Activated T-cell treated with anti-CD3 and anti-CD28 coated beads for 48 hours (primary cell): ENCODE data around the gene MAP7.
"Not testable (repeated sequence)": the region's sequence is repeated elsewhere in the genome, so short reads cannot be mapped to it uniquely, and the experiment has no call there.

Source experiments
- DNase-seq: peaks from one replicate; pipeline ENCODE4 v3.0.0-alpha.2; 2020; ENCODE audit warnings: low read depth

The MAP7 gene

DNA sequence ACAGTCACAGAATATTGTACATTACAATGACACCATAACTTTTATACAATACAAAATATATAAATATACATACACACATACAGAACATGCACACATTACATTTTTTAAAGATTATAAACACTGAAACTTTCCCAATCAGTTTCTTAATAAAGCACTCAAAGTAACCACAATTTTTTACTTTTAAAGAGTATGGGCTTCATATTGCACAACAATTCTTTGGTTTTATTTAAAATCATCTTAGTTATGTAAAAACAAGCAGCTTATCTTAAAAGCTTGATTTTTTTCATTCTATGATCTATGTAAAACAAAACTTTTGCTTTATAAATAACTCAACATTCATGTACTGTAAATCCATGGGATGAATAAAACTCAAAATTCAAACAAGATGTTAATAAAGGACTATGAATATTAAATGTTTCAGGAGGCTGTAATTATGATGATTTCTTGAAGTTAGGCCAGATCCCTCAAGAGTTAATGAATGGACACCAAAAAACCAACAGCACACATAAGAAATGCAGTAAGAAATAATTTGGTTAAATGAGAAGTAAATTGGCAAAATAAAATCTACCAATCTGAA is 167.5 kb downstream of the MAP7 start:
- no peak for DNase-seq

DNA sequence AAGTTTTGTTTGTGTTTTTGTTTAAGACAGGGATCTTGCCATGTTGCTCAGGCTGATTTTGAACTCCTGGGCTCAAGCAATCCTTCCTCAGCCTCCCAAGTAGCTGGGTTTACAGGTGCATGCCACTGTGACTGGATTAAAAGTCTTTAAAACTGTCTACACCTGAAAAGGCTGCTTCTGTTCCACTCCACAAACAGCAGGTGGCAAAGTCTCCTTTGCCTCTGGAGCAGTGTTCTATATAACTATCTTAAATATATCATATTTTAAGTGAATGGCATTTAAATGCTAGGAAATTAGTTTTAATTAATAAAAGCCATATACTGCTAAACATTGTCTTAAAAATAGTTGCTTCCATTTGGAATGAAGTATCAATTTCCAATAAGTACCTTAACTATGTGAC is 171.3 kb downstream of the MAP7 start:
- DNase-seq, result no peak

DNA sequence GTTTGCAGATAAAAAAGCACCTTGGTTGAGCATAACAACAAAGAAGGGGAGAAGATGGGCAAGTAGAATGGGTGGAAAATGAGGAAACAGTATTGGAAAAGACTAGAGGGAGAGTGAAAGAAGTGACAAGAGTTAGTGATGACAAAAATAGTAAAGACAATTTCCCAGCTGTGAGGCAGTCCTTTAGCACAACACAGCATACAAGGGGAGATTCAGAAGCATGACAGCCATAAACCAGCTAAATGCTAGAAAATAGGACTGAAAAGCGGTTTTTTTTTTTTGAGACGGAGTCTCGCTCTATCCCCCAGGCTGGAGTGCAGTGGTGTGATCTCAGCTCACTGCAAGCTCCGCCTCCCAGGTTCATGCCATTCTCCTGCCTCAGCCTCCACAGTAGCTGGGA is 174.4 kb downstream of the MAP7 start:
- DNase-seq, result not testable (repeated sequence)

DNA sequence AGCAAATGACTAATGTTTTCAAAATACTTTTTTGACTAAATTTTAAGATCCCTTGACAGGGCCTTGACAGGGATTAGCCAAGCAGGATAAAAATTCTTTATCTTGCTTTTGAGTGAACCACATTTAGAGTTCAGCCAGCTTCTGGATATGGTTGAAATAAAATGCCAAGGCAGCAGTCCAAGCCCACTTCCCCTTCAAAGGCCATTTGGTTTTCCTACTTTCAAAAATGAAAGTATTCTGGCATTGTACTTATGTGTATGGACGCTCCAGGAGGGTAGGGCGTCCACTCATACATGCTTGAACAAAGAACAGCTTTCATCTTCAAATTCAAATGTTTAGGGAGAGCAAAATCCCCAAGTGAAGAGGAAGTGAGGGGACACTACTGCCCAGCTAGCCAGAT is 178.3 kb downstream of the MAP7 start:
- DNase-seq, result no peak

DNA sequence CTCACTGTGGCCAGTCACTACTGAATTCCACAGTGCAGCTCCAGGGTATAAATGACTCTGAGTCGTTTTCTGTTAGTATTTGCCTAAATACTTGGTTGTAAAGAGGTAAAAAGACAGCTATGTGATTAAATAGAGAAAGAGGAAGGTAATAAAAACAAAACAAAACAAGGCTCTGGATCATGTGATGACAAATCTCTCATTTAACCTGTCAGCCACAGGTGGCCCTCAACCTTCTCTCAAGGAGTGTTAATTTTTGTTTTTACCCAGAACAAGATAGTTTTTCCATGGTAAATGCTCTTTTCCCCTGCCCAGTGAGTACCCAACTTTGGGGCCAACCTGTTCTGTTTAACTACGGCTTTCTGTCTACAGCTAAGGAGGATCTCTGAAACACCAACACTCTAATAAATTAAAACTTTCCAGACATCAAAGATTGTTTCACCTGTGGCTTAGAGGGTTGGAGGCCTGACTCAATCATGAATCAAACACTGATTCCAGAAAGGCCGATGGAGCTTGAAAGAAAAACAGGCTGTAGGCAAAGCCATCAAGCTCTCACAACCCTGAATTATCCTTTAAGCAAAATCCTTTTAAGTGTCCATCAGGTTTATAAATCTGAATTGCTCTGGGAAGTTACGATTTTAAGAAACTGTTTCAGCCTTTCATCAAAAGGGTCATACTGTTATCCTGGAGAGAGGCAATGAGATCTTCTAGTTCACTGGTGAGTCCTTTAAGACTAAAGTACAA is 179.1 kb downstream of the MAP7 start:
- DNase-seq, result no peak

DNA sequence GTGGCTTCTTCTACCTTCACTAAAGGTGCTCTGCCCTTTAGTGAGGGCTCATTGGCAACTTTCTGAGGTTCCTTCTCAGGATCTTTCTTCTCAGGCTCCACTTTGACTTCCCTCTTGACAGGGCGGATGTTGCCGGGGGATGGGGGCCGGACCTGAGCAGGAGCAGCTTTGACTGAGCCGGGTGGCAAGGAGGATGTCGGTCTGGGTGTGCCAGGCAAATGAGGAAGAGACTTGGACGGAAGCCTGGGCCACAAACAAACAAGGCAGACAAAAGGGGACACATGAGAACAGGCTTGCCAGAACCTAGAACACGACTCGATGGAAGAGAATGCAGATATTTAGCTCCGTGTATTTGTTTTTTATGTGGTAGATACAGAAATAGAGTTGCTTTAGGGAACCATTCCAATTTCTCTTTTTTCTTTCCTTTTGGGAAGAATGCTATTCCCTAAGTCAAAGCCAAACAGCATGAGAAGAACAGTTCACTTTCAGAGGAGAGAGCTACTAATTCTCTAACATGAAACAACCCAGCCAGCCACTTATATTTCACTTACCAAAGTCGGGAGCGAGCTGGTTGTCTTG is 184.4 kb downstream of the MAP7 start:
- DNase-seq, result no peak

DNA sequence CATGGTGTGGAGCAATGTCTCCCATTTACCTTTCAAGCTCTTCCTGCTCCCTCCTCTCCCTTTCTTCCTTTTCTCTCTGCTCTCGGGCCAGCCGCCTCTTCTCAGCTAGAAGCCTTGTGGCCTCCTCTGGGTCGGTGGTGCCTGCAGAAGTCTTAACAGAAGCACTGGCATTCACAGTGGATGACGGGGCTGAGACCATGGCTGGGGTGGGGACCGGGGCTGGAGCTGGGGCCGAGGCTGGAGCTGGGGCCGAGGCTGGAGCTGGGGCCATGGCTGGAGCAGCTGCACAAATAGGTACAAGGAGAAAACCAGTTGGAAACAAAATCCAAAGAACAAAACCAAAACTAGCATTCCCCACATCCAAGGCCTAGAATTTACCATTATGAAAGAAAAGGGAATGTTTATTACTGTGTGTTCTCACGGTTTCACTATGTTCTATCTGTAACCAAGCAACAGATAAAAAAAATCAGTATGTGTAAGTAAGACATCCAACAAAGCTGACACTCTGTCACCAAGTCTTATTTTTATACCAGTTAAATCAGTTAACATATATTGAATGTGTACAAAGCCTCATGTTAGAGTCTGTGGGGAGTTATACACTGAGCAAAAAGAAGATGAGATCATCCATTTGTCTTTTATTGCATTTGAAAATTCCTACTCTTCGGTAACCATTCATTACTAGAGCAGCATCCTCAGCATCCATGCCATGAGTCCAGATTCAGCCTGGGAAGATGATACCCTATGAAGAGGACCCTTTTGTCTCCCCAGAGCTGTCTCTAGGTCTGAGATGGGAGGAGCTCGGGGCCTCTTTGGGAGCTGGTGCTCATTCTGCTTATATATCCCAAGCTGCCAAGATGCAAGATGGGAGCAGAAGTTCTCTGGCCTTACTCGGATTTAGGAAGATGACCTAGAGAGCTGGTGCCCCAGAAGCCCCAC is 187.5 kb downstream of the MAP7 start:
- DNase-seq, result no peak

DNA sequence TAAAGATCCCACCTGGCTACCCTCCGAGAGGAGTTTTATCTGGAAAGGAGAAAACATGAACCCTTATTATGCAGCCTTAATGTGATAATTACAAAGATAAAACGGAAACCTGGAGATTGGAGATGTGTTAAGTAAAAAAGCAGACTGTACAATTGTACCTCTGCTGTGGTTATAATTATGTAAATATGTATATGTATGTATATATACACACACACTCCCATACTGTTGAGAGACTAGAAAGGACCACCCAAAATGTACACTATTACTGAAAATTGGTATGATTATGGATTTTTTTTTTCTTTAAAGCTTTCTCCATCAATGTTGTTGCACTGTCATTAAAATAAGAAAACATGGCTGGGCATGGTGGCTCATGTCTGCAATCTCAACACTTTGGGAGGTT is 188.4 kb downstream of the MAP7 start:
- no peak for DNase-seq

DNA sequence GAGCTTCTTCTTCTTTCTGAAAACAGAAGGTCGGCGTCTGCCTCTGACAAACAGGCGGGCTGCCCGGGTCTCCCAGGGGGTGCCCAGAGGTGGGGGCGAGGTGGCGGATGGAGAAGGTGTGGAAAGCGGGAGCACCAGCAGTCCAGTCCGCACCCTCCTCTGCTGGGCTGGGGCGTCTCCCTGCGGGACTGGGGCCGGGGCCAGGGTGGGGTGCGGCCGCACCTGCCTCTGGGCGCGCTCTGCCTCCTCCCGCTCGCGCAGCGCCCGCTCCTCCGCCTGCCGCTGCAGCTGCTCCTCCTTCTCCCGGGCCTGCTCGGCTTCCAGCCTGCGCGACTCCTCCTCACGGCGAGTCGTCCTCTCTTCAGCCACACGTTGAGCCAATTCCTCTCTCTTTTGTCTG is 189.4 kb downstream of the MAP7 start:
- DNase-seq, result no peak

DNA sequence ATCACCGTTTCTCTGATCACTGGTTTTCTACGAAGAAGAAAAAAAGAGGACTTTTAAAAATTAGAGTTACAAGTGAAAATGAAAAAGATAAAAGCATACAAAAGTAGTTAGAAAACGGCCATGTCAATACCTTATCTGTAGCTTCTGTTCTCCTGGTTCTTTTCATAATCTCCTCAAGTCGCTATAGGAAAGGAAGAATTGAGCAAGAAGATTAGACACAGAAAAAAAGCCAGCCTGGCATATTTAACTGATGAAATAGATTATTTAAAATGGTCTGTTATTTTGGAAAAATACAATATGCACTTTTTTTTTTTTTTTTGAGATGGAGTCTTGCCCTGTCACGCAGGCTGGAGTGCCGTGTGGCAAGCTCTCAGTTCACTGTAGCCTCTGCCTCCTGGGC is 190.4 kb downstream of the MAP7 start:
- DNase-seq, result no peak

DNA sequence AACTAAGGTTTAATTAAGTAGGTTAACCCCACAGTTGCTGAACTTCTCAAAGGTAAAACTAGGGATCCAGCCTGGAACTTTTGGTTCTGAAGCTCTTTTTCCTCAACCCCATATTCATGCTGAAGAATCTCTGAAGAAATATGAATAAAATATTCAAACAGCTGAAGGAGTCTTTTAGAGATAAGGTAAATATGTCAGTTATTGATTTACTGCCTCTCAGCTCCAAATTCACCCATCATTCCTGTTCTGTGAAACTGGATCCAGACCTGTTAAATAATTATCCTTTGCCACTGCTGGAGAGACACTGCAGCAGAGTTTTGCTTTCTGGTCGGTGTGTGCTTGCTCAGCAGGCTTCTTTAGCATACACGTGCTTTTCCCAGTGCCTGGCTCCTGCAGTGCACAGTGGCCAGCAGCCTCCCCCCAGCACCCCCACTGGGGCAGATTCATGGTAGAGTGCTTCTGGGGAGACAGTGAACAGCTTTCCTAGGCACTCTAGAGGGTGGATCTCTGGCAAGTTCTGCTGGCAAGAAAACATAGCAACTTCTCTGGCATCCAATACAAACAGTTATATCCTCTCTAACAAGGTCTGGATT is 198.6 kb downstream of the MAP7 start:
- DNase-seq, result no peak

DNA sequence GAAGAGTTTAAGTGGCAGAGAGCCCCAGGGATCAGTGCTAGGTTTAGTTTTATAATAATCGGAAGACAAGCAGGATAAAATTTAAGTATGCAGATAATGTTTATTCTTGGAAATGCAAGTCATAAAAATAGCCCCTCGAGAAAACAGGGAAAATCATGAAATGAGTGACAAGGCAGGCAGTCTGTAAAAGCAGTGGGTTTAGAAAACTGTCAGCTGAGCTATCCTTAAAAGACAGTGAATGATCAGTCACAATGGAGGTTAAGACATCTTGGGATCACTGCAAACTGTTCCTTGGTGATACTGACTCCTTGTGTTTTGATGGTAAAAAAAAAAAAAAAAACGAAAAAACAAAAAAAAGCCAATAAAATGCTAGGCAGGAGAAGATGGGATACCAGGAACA is 199.3 kb downstream of the MAP7 start:
- no peak for DNase-seq

DNA sequence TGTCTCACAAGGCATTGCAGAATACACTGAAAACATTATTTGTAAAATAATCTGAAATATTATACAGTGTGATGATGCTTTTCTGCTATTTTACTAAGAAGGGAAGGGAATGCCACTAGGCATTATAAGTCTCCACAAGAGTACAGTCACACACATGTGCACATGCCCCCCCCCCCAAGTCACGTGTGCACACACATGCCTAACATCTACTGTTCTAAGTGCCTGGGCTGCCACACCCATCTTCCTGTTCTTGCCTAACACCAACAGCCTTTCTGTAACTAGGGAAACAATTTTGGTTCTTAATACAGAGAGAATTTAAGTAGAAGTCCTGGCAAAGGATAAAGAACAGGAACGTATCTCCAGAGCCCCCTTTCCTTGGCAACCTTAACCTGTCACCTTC is 202.4 kb downstream of the MAP7 start:
- no peak for DNase-seq

DNA sequence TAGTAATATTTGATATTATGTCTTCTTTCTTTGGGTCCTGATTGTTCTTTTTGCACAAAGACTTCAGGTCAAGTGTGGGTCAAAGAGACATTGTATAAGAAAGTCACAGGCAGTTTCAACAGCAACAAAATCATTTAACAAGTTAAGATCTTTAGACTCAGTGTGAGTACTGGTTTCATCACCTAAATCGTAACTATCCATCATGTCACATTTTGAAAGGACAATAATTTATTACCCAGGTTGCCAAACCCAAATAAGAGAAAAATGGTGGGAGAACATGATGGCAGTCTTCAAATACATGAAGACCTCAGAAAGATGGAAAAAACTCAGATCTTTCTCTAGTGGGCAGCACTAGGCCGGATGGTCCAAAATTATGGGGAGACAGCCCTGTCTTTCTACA is 205.1 kb downstream of the MAP7 start:
- DNase-seq, result no peak

DNA sequence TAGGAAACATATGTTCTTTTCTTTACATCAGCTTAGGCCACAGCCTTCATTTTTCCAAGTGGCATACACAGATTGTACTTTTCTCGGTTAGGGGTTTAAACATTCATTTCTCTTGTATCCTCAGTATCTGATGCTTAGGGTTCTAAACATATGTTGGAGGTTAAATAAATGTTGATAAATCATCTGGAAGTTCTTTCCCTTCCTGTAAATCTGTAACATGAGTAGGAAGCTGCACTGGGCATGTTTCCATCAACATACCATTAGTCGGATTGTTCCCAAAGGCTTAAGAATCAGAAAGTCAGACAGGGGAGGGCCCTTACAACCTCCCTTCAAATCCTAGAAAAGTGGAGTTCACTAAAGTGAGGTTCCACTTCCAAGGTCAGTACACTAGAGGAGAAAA is 205.8 kb downstream of the MAP7 start:
- no peak for DNase-seq

DNA sequence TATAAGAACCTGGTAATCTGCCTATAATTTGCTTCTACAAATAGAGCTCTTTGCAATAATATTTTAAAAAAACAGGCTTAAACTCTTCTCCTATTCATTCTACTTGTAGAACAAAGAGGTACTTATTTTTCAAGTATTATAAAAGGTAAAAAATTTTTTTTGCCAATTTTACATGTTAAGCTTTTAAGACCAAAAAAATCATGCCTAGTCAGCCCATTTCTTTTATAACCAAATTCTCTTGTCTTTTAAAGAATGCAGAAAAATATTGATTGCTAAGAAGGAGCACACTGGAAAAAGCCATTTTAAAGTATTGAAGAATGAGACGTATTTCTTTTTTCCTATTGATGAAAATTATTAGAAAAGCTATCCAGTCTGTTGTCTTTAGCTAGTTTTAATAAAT is 206.5 kb downstream of the MAP7 start:
- no peak for DNase-seq

DNA sequence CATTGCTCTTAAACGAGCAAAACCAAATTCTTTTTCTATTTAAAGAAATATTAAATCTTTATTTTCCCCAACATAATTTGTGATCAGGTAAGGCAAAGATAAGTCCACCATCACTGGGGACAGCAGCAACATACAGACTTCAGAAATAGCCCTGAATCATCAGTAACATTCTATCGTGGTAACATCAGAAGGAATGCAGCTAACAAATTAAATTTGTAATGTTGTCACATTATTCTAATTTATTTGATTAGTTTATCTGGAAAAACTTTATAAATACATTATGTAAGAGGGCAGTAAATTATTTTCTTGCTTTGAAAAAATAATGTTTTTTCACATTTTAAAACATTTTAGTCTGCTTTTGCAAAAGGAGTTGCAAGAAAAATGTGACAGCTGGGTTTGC is 206.9 kb downstream of the MAP7 start:
- DNase-seq, result no peak

DNA sequence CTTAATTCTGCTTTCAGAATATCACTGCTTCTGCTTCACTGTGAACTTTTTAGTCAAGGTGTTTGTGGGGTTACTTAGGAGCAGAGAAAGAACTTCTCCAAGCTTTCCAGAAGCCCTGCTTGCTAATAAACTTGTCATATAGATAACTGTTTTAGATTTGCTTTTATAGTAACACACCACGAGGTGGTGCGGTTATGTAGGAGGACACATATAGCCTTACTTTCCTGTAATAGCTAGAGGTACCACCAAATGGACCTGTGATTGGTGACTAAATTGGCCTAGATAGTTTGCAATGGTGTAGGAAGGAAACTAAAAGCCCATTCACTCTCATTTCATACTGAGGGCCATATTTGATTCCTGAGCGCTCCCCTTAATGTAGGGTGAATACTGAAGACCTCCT is 208.3 kb downstream of the MAP7 start:
- DNase-seq, result no peak

DNA sequence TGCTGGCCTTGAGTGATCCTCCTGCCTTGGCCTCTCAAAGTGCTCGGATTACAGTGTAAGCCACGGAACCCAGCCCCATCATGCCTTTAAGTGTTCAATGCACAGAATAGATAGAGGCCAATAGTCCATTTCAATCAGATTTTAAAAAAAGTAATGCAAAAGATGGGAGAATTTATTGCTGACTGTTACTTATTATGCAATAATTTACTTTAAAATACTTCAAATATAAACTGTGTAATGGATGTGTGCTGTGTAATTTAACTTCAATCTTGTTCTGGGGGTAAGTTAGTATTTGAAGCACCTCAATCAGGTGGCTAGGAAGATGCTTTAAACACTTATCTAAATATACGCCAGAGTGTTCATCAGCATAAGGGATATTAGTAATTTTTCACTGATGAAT is 208.9 kb downstream of the MAP7 start:
- DNase-seq, result no peak

DNA sequence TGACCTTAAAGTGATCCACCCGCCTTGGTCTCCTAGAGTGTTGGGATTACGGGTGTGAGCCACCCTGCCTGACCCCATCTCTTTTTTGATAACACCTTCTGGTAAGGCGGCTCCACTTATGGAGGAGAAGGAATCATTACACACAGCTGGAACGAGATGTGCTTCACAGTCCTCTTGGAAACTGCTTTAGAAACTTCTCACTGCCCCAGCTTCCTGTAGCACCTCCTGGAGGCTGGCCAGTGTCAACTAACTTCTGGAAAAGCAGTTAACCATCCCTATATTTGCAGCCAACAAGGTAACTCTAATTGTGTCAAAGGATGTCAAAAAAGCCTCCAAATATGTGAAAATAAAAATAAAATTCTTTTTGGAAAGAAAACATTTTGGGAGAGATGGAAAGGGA is 211.7 kb downstream of the MAP7 start:
- DNase-seq, result no peak

DNA sequence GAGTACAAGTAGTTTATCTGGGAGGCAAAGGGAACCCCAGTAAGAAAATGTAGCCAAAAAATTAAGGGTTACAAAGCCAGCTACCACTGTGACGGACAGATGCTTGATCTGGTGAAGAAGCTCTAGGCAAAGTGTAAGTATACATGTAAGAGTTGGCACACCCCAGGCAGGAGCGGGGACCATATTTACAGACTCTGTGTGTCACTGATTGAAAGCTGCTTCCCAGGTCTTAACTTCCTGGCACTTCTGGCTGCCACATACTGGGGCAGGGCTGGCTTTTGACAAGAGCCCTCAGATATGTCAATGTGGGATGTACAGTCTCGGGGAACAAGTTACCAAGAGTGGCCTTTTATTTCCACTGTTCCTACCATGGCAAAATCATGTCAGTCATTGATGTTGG is 212.6 kb downstream of the MAP7 start:
- DNase-seq, result no peak

DNA sequence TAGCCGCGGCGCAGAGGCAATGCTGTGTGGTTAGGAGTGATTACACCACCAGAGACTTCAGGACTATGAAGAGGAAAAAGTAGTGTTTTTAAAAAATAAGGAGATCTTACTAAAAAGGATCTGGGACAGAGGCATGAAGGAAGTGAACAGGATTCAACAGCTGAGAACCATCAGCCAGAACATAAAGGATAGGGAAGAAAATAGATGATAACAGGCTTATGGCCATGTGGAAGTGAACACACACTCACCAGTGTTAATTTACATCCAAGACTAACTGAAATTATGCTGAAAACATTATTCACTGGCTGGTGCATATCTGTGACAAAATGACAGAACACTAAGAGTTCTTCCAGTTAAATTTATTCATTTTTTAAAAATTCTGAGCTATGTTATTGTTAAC is 213.1 kb downstream of the MAP7 start:
- DNase-seq, result no peak
